ENCODE data around the gene SENP1. TPM values are rescaled to one million over a fixed set of nuclear protein-coding genes. Genes with fewer than 3 reads are reported as not detected.

Gene SENP1
- total RNA-seq, 2 experiments from 2014 or later: 20.3 to 25.7 TPM

DNA sequence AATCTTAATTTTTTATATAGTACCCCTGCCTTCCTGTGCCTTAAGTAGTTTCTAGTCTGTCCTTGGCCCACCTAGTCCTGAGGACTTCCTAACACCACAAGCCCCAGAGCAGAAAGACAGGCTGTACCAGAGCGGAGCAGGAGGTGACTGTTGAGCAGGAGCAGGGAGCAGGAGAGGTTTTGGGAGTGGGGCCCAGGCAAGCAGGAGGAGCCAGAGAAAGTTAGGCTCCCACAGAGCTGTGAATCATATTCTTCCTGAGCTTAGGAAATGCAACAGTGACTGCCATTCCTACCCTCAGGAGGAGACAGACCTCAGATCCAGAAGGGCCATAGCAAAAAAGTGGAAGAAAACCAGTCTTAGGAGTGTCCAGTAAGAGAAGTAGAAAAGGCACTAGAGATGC, 73.3 kb downstream of the SENP1 start:
- Mint-ChIP-seq H3K36me3 (ENCODE audit: low read depth) (no peaks in the 10 kb centered on the region), H3K4me3 (no peak overlapping the region), H3K4me1 (ENCODE audit: low read depth) (no peaks in the 10 kb centered on the region), H3K27ac (no peak overlapping the region), H3K9me3 (no peaks in the 10 kb centered on the region), H3K27me3 (no peaks in the 10 kb centered on the region)
- Histone ChIP-seq H3K36me3 (ENCODE audit: insufficient read depth, low read length) (no peaks in the 10 kb centered on the region), H3K27ac (ENCODE audit: low read depth in 1 of 2, low read length in 2 of 2) (no peak overlapping the region), H3K4me1 (ENCODE audit: insufficient read depth, low read length) (no peaks in the 10 kb centered on the region), H3K9me3 (ENCODE audit: control insufficient read depth in 1 of 2, insufficient read depth in 1 of 2, low read length in 2 of 2) (peaks cover 0 to 5% of the 10 kb centered on the region in 2 experiments), H3K4me3 (ENCODE audit: low read length) (no peak overlapping the region), H3K27me3 (ENCODE audit: control insufficient read depth in 1 of 2, insufficient read depth in 2 of 2, low read length in 2 of 2) (peaks cover 0 to 1% of the 10 kb centered on the region in 2 experiments)
- CTCF ChIA-PET: no interaction called here
- DNase-seq: no peak
- intact Hi-C loops (cut with DNase I, micrococcal nuclease): no loop called here
- TF ChIP-seq, protein P1, sequence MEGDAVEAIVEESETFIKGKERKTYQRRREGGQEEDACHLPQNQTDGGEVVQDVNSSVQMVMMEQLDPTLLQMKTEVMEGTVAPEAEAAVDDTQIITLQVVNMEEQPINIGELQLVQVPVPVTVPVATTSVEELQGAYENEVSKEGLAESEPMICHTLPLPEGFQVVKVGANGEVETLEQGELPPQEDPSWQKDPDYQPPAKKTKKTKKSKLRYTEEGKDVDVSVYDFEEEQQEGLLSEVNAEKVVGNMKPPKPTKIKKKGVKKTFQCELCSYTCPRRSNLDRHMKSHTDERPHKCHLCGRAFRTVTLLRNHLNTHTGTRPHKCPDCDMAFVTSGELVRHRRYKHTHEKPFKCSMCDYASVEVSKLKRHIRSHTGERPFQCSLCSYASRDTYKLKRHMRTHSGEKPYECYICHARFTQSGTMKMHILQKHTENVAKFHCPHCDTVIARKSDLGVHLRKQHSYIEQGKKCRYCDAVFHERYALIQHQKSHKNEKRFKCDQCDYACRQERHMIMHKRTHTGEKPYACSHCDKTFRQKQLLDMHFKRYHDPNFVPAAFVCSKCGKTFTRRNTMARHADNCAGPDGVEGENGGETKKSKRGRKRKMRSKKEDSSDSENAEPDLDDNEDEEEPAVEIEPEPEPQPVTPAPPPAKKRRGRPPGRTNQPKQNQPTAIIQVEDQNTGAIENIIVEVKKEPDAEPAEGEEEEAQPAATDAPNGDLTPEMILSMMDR (IDR thresholded peaks at IDR 0.05): no peak
- POLR2A ChIA-PET: no interaction called here
- ATAC-seq (ENCODE audit: poor library complexity): no peak

DNA sequence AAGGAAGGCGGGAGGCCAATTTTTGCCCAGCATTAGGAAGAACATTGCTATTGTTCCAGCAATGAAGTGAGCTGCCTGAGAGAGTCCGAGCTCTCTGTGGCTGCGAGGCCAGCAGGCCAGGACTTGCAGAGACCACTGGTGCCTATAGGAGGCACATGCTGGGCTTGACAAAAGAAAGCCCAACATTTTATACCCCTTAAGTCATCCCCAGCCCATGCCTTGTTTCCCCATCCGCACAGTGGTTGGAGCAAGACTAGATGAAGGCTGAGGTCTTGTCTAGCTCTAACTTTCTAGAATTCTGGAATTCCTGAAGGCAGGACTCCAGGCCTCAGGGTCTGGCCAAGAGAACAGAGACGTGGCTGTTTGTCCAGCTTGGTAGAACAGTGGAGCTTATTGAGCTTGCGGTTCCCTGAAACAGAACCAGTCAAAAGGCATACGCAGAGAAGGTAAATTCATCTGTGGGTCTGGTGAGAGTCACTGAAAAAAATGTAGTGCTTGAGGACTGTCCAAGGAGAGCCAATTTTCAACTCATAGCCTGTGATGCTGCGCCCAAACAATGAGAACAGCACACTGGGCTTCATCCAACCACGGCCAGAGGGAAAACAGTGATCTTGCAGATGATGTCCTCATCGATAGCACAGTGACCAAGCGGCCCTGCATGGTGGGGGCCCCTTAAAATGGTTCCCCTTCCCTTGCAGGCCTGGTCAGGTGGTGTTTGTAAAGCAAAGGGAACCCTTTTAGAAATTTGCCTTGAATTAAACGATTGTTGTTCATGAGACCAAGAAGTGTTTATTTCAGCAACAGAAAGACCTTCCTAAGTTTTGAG, 74.5 kb downstream of the SENP1 start:
- Histone ChIP-seq H3K36me3 (ENCODE audit: insufficient read depth, low read length) (no peaks in the 10 kb centered on the region), H3K9me3 (ENCODE audit: control insufficient read depth in 1 of 2, insufficient read depth in 1 of 2, low read length in 2 of 2) (peaks cover 0 to 5% of the 10 kb centered on the region in 2 experiments), H3K4me1 (ENCODE audit: insufficient read depth, low read length) (no peaks in the 10 kb centered on the region), H3K27me3 (ENCODE audit: control insufficient read depth in 1 of 2, insufficient read depth in 2 of 2, low read length in 2 of 2) (peaks cover 0 to 4% of the 10 kb centered on the region in 2 experiments), H3K27ac (ENCODE audit: low read depth in 1 of 2, low read length in 2 of 2) (no peak overlapping the region), H3K4me3 (ENCODE audit: low read length) (no peak overlapping the region)
- DNase-seq (no peak), ATAC-seq (ENCODE audit: poor library complexity) (no peak)
- Mint-ChIP-seq H3K27ac (no peak overlapping the region), H3K27me3 (no peaks in the 10 kb centered on the region), H3K4me1 (ENCODE audit: low read depth) (no peaks in the 10 kb centered on the region), H3K9me3 (no peaks in the 10 kb centered on the region), H3K4me3 (no peak overlapping the region), H3K36me3 (ENCODE audit: low read depth) (no peaks in the 10 kb centered on the region)
- intact Hi-C loops (cut with DNase I, micrococcal nuclease): no loop called here
- TF ChIP-seq, protein P1 (IDR thresholded peaks at IDR 0.05): no peak
- ChIA-PET POLR2A (no interaction called here), CTCF (no interaction called here)

DNA sequence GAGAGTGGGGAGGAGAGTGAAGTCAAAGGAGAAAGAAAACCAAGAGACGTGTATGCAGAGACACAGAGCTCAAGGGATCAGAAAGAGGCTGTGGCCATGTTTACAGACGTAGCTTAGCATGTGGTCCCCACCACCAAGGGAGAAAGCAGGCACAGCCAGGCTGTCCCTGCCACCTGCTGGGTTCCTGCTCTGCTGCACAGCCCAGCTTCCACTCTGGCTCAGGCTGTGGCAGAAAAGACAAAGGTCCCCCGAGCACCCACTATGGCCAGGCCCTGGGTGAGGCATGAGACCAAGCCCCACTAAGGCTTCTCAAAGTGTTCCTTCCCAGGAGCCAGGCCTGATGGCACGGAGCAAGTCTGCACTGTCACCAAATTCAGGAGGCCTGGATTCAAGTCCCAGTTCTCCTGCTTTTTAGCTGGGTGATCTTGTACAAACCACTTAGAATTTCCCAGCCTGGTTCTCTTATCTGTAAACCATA, 75.7 kb downstream of the SENP1 start:
- H3K9me3 ChIP-seq (ENCODE audit: control insufficient read depth in 1 of 2, insufficient read depth in 1 of 2, low read length in 2 of 2): peaks cover 0 to 5% of the 10 kb centered on the region in 2 experiments
- Mint-ChIP-seq H3K4me1 (ENCODE audit: low read depth) (no peaks in the 10 kb centered on the region), H3K4me3 (no peak overlapping the region), H3K27me3 (no peaks in the 10 kb centered on the region), H3K36me3 (ENCODE audit: low read depth) (no peaks in the 10 kb centered on the region), H3K9me3 (no peaks in the 10 kb centered on the region), H3K27ac (no peak overlapping the region)
- H3K4me3 ChIP-seq (ENCODE audit: low read length): no peak overlapping the region
- no peak for ATAC-seq (ENCODE audit: poor library complexity)
- DNase-seq: no peak
- no peaks in the 10 kb centered on the region for H3K36me3 ChIP-seq (ENCODE audit: insufficient read depth, low read length)
- intact Hi-C loops (cut with DNase I, micrococcal nuclease): no loop called here
- POLR2A ChIA-PET: no interaction called here
- CTCF ChIA-PET: no interaction called here
- H3K27ac ChIP-seq (ENCODE audit: low read depth in 1 of 2, low read length in 2 of 2): no peak overlapping the region
- no peaks in the 10 kb centered on the region for H3K4me1 ChIP-seq (ENCODE audit: insufficient read depth, low read length)
- TF ChIP-seq, protein P1 (IDR thresholded peaks at IDR 0.05): no peak
- H3K27me3 ChIP-seq (ENCODE audit: control insufficient read depth in 1 of 2, insufficient read depth in 2 of 2, low read length in 2 of 2): peaks cover 0 to 4% of the 10 kb centered on the region in 2 experiments
